Transverse colon (tissue), 4 donors: Measurements from ENCODE around the gene LAMA3. TPM values are rescaled to one million over a fixed set of nuclear protein-coding genes. Genes with fewer than 3 reads are reported as not detected.

Experiments
- DNase-seq: peaks from one replicate; pipeline ENCODE4 v3.0.0-alpha.2; 2019
- H3K27ac ChIP-seq, 4 donors: fragments of 200-600 bp; sonication (generic); 2 replicates each; pipeline ENCODE4 v1.5.1; 2016 to 2018; ENCODE audit warnings: inconsistent platforms in 4 of 4
- H3K27me3 ChIP-seq: fragments of 200-600 bp; sonication (generic); 2 replicates; pipeline ENCODE4 v1.5.1; 2017; ENCODE audit warnings: inconsistent platforms
- H3K36me3 ChIP-seq, 4 donors: fragments of 200-600 bp; sonication (generic); 2 replicates each; pipeline ENCODE4 v1.5.1; 2017 to 2019; ENCODE audit warnings: inconsistent platforms in 4 of 4
- H3K4me1 ChIP-seq, 4 donors: fragments of 200-600 bp; sonication (generic); 2 replicates each; pipeline ENCODE4 v1.5.1; 2017 to 2020; ENCODE audit warnings: inconsistent platforms in 4 of 4
- H3K4me3 ChIP-seq, 4 donors: fragments of 200-600 bp; sonication (generic); 1 replicate in 1 of 4; 2 replicates in 3 of 4; pipeline versions ENCODE4 v1.5.1 to v1.6.1; 2017 to 2019; ENCODE audit warnings: inconsistent platforms in 4 of 4
- H3K9me3 ChIP-seq, 2 donors: fragments of 200-600 bp; sonication (generic); 2 replicates each; pipeline ENCODE4 v1.5.1; 2017 to 2019; ENCODE audit warnings: inconsistent platforms in 2 of 2
- EP300 ChIP-seq: sonication (generic); formaldehyde crosslinking; IDR thresholded peaks from one replicate; pipeline ENCODE4 v1.6.1; 2017; ENCODE audit warnings: antibody characterized with exemption, low read depth
- POLR2A ChIP-seq: fragments of 450-650 bp; IDR thresholded peaks from one replicate; pipeline ENCODE4 v1.6.1; 2016; ENCODE audit warnings: antibody characterized with exemption, mild to moderate bottlenecking, moderate library complexity
- POLR2AphosphoS5 ChIP-seq, 3 donors: sonication (generic); formaldehyde crosslinking; IDR thresholded peaks; one replicate each; pipeline ENCODE4 v1.6.1; 2016; ENCODE audit warnings: antibody characterized with exemption in 3 of 3
- WGBS, 2 donors: methylation state at CpG; one replicate each; pipeline ENCODE4 v1.1.5; 2018; ENCODE audit warnings: low coverage in 1 of 2; 5-methylcytosine and 5-hydroxymethylcytosine counted together
- in situ Hi-C, 4 donors: fragments of 200-750 bp; cut with MboI; loops; one replicate each; pipeline versions ENCODE4 v1.15.0 to v1.15.1; 2017; ENCODE audit warnings: low sequenced_read_pairs in 3 of 4, low pct_ligation_motif_present in 1 of 4, low pct_unique_long_range_greater_than_20kb in 1 of 4
- intact Hi-C: fragments of 100-400 bp; cut with DNase I; formaldehyde crosslinking; loops from one replicate; pipeline ENCODE4 v1.15.1; 2023; ENCODE audit warnings: low total_unique reads
- total RNA-seq, 4 donors: library from RNA; depleted of rRNA; stranded (reverse); fragments of >200 nt; gene quantifications; one replicate each; pipeline ENCODE4 v1.1.0, GENCODE V29; 2016
- TF ChIP-seq, protein P1 (sequence below), 5 experiments: fragments of 200-600 bp in 3 of 5; fragments of 450-650 bp in 2 of 5; sonication (generic) in 3 of 5; IDR thresholded peaks; 1 replicate in 2 of 5; 2 replicates in 3 of 5; pipeline ENCODE4 v1.5.1; 2016 to 2017; ENCODE audit warnings: antibody characterized with exemption in 5 of 5, inconsistent platforms in 3 of 5, mild to moderate bottlenecking in 2 of 5, moderate library complexity in 1 of 5

LAMA3 gene
- total RNA-seq, 4 donors from 2014 or later, result 17.5 to 71.8 (median 47.4) TPM

DNA sequence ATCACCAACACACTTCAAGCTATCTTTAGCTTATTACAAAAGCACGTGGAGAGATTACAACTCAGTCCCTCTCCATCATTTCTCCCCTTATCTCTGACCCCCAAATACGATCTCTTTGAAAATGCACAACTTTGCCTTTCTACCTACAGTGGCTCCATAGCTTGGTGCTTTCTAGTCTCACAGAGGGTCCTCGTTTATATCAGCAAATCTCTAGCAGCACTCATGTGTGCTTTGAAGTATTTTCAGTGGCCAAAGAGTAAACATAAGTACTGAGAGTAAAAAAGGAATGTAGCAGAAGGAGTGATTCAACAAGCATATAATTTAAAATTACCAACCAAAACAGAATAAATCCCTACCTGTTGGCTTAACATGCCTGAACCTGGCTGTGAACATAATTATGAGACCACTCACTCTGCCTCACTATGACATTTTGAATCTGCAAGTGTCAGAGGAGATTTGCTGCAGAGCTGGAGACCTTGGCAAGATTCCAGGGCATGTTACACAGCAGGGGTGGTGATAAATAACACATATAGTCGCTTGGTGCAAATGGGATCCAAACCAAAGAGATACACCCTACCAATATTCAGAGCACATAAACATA is 54.6 kb downstream of the LAMA3 start:
- no peak for TF ChIP-seq POLR2A
- TF ChIP-seq EP300, result no peak
- TF ChIP-seq, protein P1, sequence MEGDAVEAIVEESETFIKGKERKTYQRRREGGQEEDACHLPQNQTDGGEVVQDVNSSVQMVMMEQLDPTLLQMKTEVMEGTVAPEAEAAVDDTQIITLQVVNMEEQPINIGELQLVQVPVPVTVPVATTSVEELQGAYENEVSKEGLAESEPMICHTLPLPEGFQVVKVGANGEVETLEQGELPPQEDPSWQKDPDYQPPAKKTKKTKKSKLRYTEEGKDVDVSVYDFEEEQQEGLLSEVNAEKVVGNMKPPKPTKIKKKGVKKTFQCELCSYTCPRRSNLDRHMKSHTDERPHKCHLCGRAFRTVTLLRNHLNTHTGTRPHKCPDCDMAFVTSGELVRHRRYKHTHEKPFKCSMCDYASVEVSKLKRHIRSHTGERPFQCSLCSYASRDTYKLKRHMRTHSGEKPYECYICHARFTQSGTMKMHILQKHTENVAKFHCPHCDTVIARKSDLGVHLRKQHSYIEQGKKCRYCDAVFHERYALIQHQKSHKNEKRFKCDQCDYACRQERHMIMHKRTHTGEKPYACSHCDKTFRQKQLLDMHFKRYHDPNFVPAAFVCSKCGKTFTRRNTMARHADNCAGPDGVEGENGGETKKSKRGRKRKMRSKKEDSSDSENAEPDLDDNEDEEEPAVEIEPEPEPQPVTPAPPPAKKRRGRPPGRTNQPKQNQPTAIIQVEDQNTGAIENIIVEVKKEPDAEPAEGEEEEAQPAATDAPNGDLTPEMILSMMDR (IDR thresholded peaks at IDR 0.05), result no peak
- TF ChIP-seq POLR2AphosphoS5 (IDR thresholded peaks at IDR 0.05), result no peak
- DNase-seq, result no peak
- Histone ChIP-seq H3K4me3 (no peak overlapping the region), H3K4me1 (peaks cover 0 to 8% (median 3%) of the 10 kb centered on the region in 4 donors), H3K27ac (no peak overlapping the region), H3K36me3 (no peaks in the 10 kb centered on the region), H3K27me3 (no peaks in the 10 kb centered on the region), H3K9me3 (no peaks in the 10 kb centered on the region)
- intact Hi-C loops, result no loop called here
- 53 to 61% methylated on average over 4 of the region's 4 CpGs for WGBS, 2 donors
- in situ Hi-C loops, result no loop called here

DNA sequence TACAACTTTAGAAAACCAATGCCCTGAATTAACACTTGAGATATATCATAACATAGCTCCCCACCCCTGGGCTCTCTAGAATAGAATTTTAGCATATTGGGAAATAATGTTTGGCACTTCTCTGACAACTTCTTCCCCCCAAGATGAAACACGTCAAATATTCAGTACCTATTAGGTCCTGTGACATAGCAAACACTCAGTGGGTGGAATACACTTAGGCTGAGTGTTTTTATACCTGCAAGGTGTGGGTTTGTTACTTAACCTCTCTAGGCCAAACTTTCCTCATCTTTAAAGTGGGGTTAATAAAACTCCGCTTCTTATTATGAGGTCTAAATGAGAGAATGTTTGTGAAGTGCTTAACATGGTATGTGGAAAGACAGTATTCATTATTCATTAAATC is 56.1 kb downstream of the LAMA3 start:
- TF ChIP-seq, protein P1 (IDR thresholded peaks at IDR 0.05), result no peak
- TF ChIP-seq POLR2A, result no peak
- no peak for TF ChIP-seq EP300
- TF ChIP-seq POLR2AphosphoS5 (IDR thresholded peaks at IDR 0.05), result no peak
- H3K9me3 ChIP-seq, result no peaks in the 10 kb centered on the region
- no peak overlapping the region for H3K27ac ChIP-seq
- no peaks in the 10 kb centered on the region for H3K27me3 ChIP-seq
- intact Hi-C loops, result no loop called here
- no peak for DNase-seq
- H3K4me3 ChIP-seq, result no peak overlapping the region
- H3K36me3 ChIP-seq, result no peaks in the 10 kb centered on the region
- in situ Hi-C loops, result no loop called here
- H3K4me1 ChIP-seq, result peaks cover 0 to 4% (median 1%) of the 10 kb centered on the region in 4 donors
- WGBS, 2 donors, result 98 to 100% methylated on average over 1 to 2 of the region's 2 CpGs

DNA sequence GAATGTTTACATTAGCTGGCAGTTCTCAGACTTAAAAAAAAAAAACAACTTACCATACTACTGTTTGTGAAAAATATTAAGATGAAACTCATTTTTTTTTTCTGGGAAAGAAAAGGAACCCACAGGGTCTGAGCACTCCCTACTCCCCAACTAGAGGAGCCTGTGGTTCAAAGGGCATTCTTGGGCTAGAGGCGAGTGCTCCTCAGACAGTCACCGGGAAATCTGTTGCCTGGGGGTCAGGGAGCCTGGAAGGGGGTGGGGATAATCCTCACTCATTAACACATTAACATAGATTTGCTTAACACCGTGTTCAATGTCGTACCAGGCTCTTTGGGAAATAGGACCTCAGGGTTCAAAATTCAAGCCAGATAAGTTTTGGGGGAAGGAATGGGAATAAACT is 57.6 kb downstream of the LAMA3 start:
- intact Hi-C loops, result no loop called here
- no peak overlapping the region for H3K4me3 ChIP-seq
- no peak for DNase-seq
- 93% methylated on average over 4 of the region's 4 CpGs for WGBS, 2 donors
- H3K9me3 ChIP-seq, result no peaks in the 10 kb centered on the region
- no peaks in the 10 kb centered on the region for H3K4me1 ChIP-seq
- in situ Hi-C loops, result no loop called here
- H3K36me3 ChIP-seq, result no peaks in the 10 kb centered on the region
- no peak for TF ChIP-seq EP300
- TF ChIP-seq POLR2A, result no peak
- TF ChIP-seq, protein P1 (IDR thresholded peaks at IDR 0.05), result no peak
- TF ChIP-seq POLR2AphosphoS5 (IDR thresholded peaks at IDR 0.05), result no peak
- H3K27ac ChIP-seq, result no peak overlapping the region
- H3K27me3 ChIP-seq, result no peaks in the 10 kb centered on the region

DNA sequence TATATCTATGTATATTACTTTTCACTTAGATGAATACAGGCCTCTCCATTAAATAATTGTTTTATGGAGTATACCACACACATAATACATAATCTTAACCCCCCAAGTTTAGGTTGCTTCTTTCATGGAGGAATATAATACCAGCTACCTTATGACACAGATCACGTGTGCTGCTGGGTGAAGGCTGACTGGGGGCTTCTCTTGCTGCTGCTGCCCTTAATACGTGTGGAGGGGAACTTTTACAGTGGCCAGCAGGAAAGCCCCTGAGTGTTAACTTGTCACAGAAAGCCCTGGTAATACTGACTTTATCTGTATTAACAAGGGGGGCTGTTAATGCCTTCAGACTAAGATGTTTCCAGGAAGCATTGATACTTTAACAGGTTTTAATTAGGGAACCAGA is 63.1 kb downstream of the LAMA3 start:
- Histone ChIP-seq H3K9me3 (no peaks in the 10 kb centered on the region), H3K4me3 (no peak overlapping the region), H3K27ac (no peak overlapping the region), H3K4me1 (no peaks in the 10 kb centered on the region), H3K36me3 (no peaks in the 10 kb centered on the region), H3K27me3 (no peaks in the 10 kb centered on the region)
- intact Hi-C loops (no loop called here), in situ Hi-C loops (no loop called here)
- WGBS, 2 donors, result 80 to 86% methylated on average over 2 of the region's 2 CpGs
- TF ChIP-seq, protein P1 (IDR thresholded peaks at IDR 0.05), result no peak
- TF ChIP-seq POLR2A (no peak), EP300 (no peak), POLR2AphosphoS5 (IDR thresholded peaks at IDR 0.05) (no peak)
- no peak for DNase-seq
